Natural killer cell (primary cell): ENCODE results near the gene GAB4. TPM values are rescaled to one million over a fixed set of nuclear protein-coding genes. Genes with fewer than 3 reads are reported as not detected.

Experiments used
- ATAC-seq, 3 donors: fragments of 150-1000 bp in 2 of 3; fragments of 200-7000 bp in 1 of 3; cut with Tn5 transposase; 1 replicate in 1 of 3; 2 replicates in 2 of 3; pipeline ENCODE4 v1.10.0; 2021; ENCODE audit warnings: mild to moderate bottlenecking in 2 of 3, moderate library complexity in 2 of 3
- DNase-seq, 2 donors: peaks; one replicate each; pipeline versions ENCODE4 v3.0.0 to v3.0.0-alpha.2; 2013 to 2021; ENCODE audit warnings: mixed read lengths in 1 of 2
- H3K27ac ChIP-seq: one replicate; pipeline ENCODE4 v1.5.1; 2013; ENCODE audit warnings: mild to moderate bottlenecking, low read length
- H3K27me3 ChIP-seq: one replicate; pipeline ENCODE4 v1.6.1; 2013; ENCODE audit warnings: low read length; ENCODE audit not compliant: control insufficient read depth, insufficient read depth
- H3K36me3 ChIP-seq: one replicate; pipeline ENCODE4 v1.6.1; 2013; ENCODE audit warnings: low read length; ENCODE audit not compliant: control insufficient read depth, insufficient read depth
- H3K4me1 ChIP-seq: one replicate; pipeline ENCODE4 v1.6.1; 2013; ENCODE audit warnings: low read length; ENCODE audit not compliant: control insufficient read depth, insufficient read depth
- H3K4me3 ChIP-seq: one replicate; pipeline ENCODE4 v1.5.1; 2013; ENCODE audit warnings: low read length
- H3K9me3 ChIP-seq: one replicate; pipeline ENCODE4 v1.6.1; 2013; ENCODE audit warnings: low read length; ENCODE audit not compliant: control insufficient read depth, insufficient read depth
- H3K27ac Mint-ChIP-seq, 2 donors: one replicate each; pipeline ENCODE4 v1.8.0; 2022; ENCODE audit warnings: mild to moderate bottlenecking in 2 of 2, mixed read lengths in 2 of 2, moderate library complexity in 1 of 2
- H3K27me3 Mint-ChIP-seq, 2 donors: one replicate each; pipeline ENCODE4 v1.8.0; 2022; ENCODE audit warnings: low read depth in 2 of 2, mixed read lengths in 2 of 2
- H3K36me3 Mint-ChIP-seq: one replicate; pipeline ENCODE4 v1.8.0; 2022; ENCODE audit warnings: mixed read lengths
- H3K4me1 Mint-ChIP-seq, 2 donors: one replicate each; pipeline ENCODE4 v1.8.0; 2022; ENCODE audit warnings: mixed read lengths in 2 of 2
- H3K4me3 Mint-ChIP-seq: one replicate; pipeline ENCODE4 v1.8.0; 2022; ENCODE audit warnings: mild to moderate bottlenecking, moderate library complexity, mixed read lengths
- H3K9me3 Mint-ChIP-seq, 2 donors: one replicate each; pipeline ENCODE4 v1.8.0; 2022; ENCODE audit warnings: mixed read lengths in 2 of 2
- CTCF ChIP-seq: fragments of 200-600 bp; IDR thresholded peaks from one replicate; pipeline ENCODE4 v1.8.0; 2022; ENCODE audit warnings: antibody characterized with exemption
- WGBS: methylation state at CpG from one replicate; pipeline ENCODE4 v1.1.7; 2013; ENCODE audit warnings: missing lambda C conversion rate; ENCODE audit not compliant: insufficient coverage; 5-methylcytosine and 5-hydroxymethylcytosine counted together
- intact Hi-C: fragments of 100-400 bp; cut with micrococcal nuclease; formaldehyde crosslinking; loops from one replicate; pipeline ENCODE4 v1.14.2; 2022
- total RNA-seq, 4 donors: library from RNA; stranded (reverse); fragments of 120-200 nt in 1 of 4; gene quantifications; one replicate each; pipeline versions ENCODE4 v1.2.3 to v1.2.4, GENCODE V29; 2013 to 2022

The GAB4 gene
- total RNA-seq, 3 donors from 2014 or later (not counting 1 experiment from before 2014, with no cell fraction given) = 0.57 to 4.6 (median 2.7) TPM

- no peaks in the 10 kb centered on the region for H3K9me3 ChIP-seq
- Mint-ChIP-seq H3K36me3 (no peaks in the 10 kb centered on the region), H3K27me3 (no peaks in the 10 kb centered on the region), H3K9me3 (peaks cover 0 to 5% of the 10 kb centered on the region in 2 donors), H3K4me1 (peaks cover 57 to 77% of the 10 kb centered on the region in 2 donors), H3K4me3 (no peak overlapping the region), H3K27ac (peak overlapping the region in 1 of 2 donors; percentile 88)
- intact Hi-C loops = no loop called here
- no peak overlapping the region for H3K4me3 ChIP-seq
- no peaks in the 10 kb centered on the region for H3K36me3 ChIP-seq
- H3K27ac ChIP-seq = no peak overlapping the region
- H3K27me3 ChIP-seq = no peaks in the 10 kb centered on the region
- ATAC-seq (no peak), DNase-seq (no peak)
- no peak for TF ChIP-seq CTCF
- WGBS = 86% methylated on average over 4 of the region's 4 CpGs
- peaks cover 63% of the 10 kb centered on the region for H3K4me1 ChIP-seq
Measured at GRCh38 chr22:16972311-16972710, 35.7 kb downstream of the GAB4 start.

GRCh38 chr22:16970446-16970845 is 37.6 kb downstream of the GAB4 start:
- Histone ChIP-seq H3K4me3 (no peak overlapping the region), H3K9me3 (no peaks in the 10 kb centered on the region), H3K4me1 (peaks cover 60% of the 10 kb centered on the region), H3K27me3 (no peaks in the 10 kb centered on the region), H3K27ac (peak overlapping the region; percentile 8), H3K36me3 (no peaks in the 10 kb centered on the region)
- Mint-ChIP-seq H3K36me3 (no peaks in the 10 kb centered on the region), H3K27me3 (peaks cover 3 to 10% of the 10 kb centered on the region in 2 donors), H3K4me1 (peaks cover 55 to 76% of the 10 kb centered on the region in 2 donors), H3K4me3 (peak overlapping the region; percentile 13), H3K9me3 (no peaks in the 10 kb centered on the region), H3K27ac (peak overlapping the region in 1 of 2 donors; percentile 83)
- WGBS = 9% methylated on average over 2 of the region's 4 CpGs
- TF ChIP-seq CTCF = no peak
- DNase-seq = peak in 1 of 2 donors; percentile 19
- intact Hi-C loops = no loop called here
- peak in 2 of 3 donors; percentile 55 to 59 for ATAC-seq

- H3K9me3 Mint-ChIP-seq = no peaks in the 10 kb centered on the region
- Histone ChIP-seq H3K36me3 (no peaks in the 10 kb centered on the region), H3K4me1 (peaks cover 52% of the 10 kb centered on the region), H3K27ac (no peak overlapping the region), H3K4me3 (no peak overlapping the region), H3K27me3 (no peaks in the 10 kb centered on the region), H3K9me3 (no peaks in the 10 kb centered on the region)
- peak overlapping the region in 1 of 2 donors; percentile 83 for H3K27ac Mint-ChIP-seq
- TF ChIP-seq CTCF = no peak
- 88% methylated on average over 8 of the region's 8 CpGs for WGBS
- DNase-seq = no peak
- intact Hi-C loops = no loop called here
- ATAC-seq = no peak
- H3K27me3 Mint-ChIP-seq = peaks cover 3 to 10% of the 10 kb centered on the region in 2 donors
- H3K4me3 Mint-ChIP-seq = no peak overlapping the region
- no peaks in the 10 kb centered on the region for H3K36me3 Mint-ChIP-seq
- peaks cover 54 to 72% of the 10 kb centered on the region in 2 donors for H3K4me1 Mint-ChIP-seq
Measured at GRCh38 chr22:16969508-16970327, 38.3 kb downstream of the GAB4 start.
